Measurements from ENCODE around the gene PCCA.

DNA sequence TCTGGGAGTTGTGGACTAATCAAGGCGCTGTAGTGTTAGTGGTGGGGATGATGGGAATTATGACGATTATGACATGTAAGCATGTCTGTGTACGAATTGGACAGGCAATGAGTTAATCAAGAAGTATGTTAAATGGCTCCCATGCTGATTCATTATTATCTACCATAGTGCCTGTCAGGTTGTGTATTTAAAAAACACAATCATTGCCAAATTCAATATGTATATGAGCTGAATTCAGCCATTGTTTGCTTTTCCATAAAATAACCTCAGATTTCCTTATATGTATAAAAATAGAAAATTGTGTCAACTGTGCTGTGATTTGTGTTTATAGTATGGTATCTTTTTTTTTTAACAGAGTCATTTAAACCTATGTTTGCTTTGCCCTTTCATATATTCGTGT lies 37.1 kb downstream of the PCCA start:
- TF ChIP-seq POLR2A (IDR thresholded peaks at IDR 0.05; ENCODE audit: low read length) = no peak
- TF ChIP-seq GATA1 (IDR thresholded peaks at IDR 0.05; ENCODE audit: low read depth, low read length) = no peak

Measured in erythroblast (primary cell).